ENCODE measurements around the gene GALNT9.

DNA sequence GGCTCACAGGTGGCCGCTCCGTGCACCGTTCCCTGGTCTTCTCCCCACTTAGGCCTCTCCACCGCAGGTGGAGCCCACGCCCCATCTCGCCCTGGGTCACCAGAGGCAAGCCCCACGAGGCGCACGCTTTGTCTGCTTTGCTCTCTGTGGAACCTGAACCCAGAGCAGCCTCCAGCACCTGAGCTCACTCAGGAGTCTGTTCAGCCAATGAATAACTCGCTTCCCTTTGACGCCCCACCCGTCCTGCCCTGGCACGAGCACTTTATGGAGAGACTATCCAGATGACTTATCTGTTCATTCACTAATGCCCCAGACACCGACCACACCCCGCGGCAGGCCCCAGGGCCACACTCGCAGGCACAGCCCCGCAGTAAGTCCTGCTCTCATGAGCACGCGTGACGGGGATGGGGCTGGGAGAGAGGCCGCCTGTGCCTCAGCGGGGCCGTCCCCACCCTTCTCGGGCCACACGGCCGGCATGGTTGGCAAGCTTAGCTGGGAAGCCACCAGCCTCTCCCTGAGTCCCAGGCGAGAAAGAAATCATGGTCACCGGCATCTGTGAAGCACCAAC is 100.1 kb downstream of the GALNT9 start:
- TF ChIP-seq, protein P1, sequence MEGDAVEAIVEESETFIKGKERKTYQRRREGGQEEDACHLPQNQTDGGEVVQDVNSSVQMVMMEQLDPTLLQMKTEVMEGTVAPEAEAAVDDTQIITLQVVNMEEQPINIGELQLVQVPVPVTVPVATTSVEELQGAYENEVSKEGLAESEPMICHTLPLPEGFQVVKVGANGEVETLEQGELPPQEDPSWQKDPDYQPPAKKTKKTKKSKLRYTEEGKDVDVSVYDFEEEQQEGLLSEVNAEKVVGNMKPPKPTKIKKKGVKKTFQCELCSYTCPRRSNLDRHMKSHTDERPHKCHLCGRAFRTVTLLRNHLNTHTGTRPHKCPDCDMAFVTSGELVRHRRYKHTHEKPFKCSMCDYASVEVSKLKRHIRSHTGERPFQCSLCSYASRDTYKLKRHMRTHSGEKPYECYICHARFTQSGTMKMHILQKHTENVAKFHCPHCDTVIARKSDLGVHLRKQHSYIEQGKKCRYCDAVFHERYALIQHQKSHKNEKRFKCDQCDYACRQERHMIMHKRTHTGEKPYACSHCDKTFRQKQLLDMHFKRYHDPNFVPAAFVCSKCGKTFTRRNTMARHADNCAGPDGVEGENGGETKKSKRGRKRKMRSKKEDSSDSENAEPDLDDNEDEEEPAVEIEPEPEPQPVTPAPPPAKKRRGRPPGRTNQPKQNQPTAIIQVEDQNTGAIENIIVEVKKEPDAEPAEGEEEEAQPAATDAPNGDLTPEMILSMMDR (IDR thresholded peaks at IDR 0.05), result no peak
- no peak for TF ChIP-seq EZH2 (IDR thresholded peaks at IDR 0.05; ENCODE audit: borderline replicate concordance, insufficient read depth, low read depth, low read length, poor library complexity, severe bottlenecking)

All from B cell (primary cell).